ENCODE data around the gene HBG1. TPM values are rescaled to one million over a fixed set of nuclear protein-coding genes. Genes with fewer than 3 reads are reported as not detected.

The HBG1 gene
- total RNA-seq, 1 experiment from 2014 or later = not detected

GRCh38 chr11:5252919-5253265 lies 3.2 kb upstream of the HBG1 start:
- intact Hi-C loops (cut with micrococcal nuclease) = no loop called here

GRCh38 chr11:5252192-5252918 lies 2.7 kb upstream of the HBG1 start:
- Histone ChIP-seq H3K36me3 (ENCODE audit: low read depth, low read length) (no peaks in the 10 kb centered on the region), H3K27me3 (ENCODE audit: low read length) (no peaks in the 10 kb centered on the region; the same call in 1 of the 2 replicates), H3K79me2 (ENCODE audit: low read length) (no peaks in the 10 kb centered on the region), H2AFZ (ENCODE audit: low read length) (no peak overlapping the region), H3K9me3 (ENCODE audit: low read length) (no peaks in the 10 kb centered on the region), H3F3A (ENCODE audit: low read length, unreplicated experiment) (no peaks in the 10 kb centered on the region), H3K4me2 (ENCODE audit: low read length) (no peak overlapping the region), H3K4me3 (ENCODE audit: low read length) (no peak overlapping the region), H4K20me1 (ENCODE audit: low read length) (no peaks in the 10 kb centered on the region), H3K9me2 (replicated peaks; ENCODE audit: low read length) (no peaks in the 10 kb centered on the region), H3K27ac (ENCODE audit: low read length) (no peak overlapping the region), H3K9ac (ENCODE audit: low read length) (no peak overlapping the region), H3K4me1 (ENCODE audit: insufficient read depth, low read length) (no peaks in the 10 kb centered on the region)
- TF ChIP-seq CTCF (conservative IDR thresholded peaks at IDR 0.05; ENCODE audit: low read depth, low read length) (no peak), EZH2 (IDR thresholded peaks at IDR 0.05; ENCODE audit: low read length, unreplicated experiment) (no peak), EZH2phosphoT487 (IDR thresholded peaks at IDR 0.05; ENCODE audit: borderline replicate concordance, low read length) (no peak)
- DNase-seq (no peak), ATAC-seq (no peak)
- CTCF ChIA-PET = no interaction called here
- POLR2A ChIA-PET (ENCODE audit: unreplicated experiment) = no interaction called here
- no TSS peak for BruUV-seq (replicated peaks)
- intact Hi-C loops (cut with micrococcal nuclease) = no loop called here

More at GRCh38 chr11:5252919-5253265, 3.2 kb upstream of the HBG1 start:
- H3K27ac ChIP-seq (ENCODE audit: low read length) = no peak overlapping the region
- no peaks in the 10 kb centered on the region for H3K79me2 ChIP-seq (ENCODE audit: low read length)
- H3K4me1 ChIP-seq (ENCODE audit: insufficient read depth, low read length) = no peaks in the 10 kb centered on the region
- H3K4me2 ChIP-seq (ENCODE audit: low read length) = no peak overlapping the region
- no peaks in the 10 kb centered on the region for H3K9me3 ChIP-seq (ENCODE audit: low read length)
- no peak for TF ChIP-seq EZH2 (IDR thresholded peaks at IDR 0.05; ENCODE audit: low read length, unreplicated experiment)
- TF ChIP-seq EZH2phosphoT487 (IDR thresholded peaks at IDR 0.05; ENCODE audit: borderline replicate concordance, low read length) = no peak
- TF ChIP-seq CTCF (conservative IDR thresholded peaks at IDR 0.05; ENCODE audit: low read depth, low read length) = no peak
- DNase-seq = no peak
- no peaks in the 10 kb centered on the region; the same call in 1 of the 2 replicates for H3K27me3 ChIP-seq (ENCODE audit: low read length)
- H2AFZ ChIP-seq (ENCODE audit: low read length) = no peak overlapping the region
- no peak overlapping the region for H3K4me3 ChIP-seq (ENCODE audit: low read length)
- H3F3A ChIP-seq (ENCODE audit: low read length, unreplicated experiment) = no peaks in the 10 kb centered on the region
- no peak for ATAC-seq
- ChIA-PET CTCF (no interaction called here), POLR2A (ENCODE audit: unreplicated experiment) (no interaction called here)
- no TSS peak for BruUV-seq (replicated peaks)
- no peaks in the 10 kb centered on the region for H3K9me2 ChIP-seq (replicated peaks; ENCODE audit: low read length)
- no peaks in the 10 kb centered on the region for H3K36me3 ChIP-seq (ENCODE audit: low read depth, low read length)
- H4K20me1 ChIP-seq (ENCODE audit: low read length) = no peaks in the 10 kb centered on the region
- H3K9ac ChIP-seq (ENCODE audit: low read length) = no peak overlapping the region

- no TSS peak for BruUV-seq (replicated peaks)
- POLR2A ChIA-PET (ENCODE audit: unreplicated experiment) = no interaction called here
- H3K9ac ChIP-seq (ENCODE audit: low read length) = no peak overlapping the region
Measured at GRCh38 chr11:5251746-5252145, 2.1 kb upstream of the HBG1 start.

More at GRCh38 chr11:5251746-5252145, 2.1 kb upstream of the HBG1 start:
- no peaks in the 10 kb centered on the region for H4K20me1 ChIP-seq (ENCODE audit: low read length)
- intact Hi-C loops (cut with micrococcal nuclease) = no loop called here
- H3K79me2 ChIP-seq (ENCODE audit: low read length) = no peaks in the 10 kb centered on the region
- no peaks in the 10 kb centered on the region for H3K9me2 ChIP-seq (replicated peaks; ENCODE audit: low read length)
- TF ChIP-seq CTCF (conservative IDR thresholded peaks at IDR 0.05; ENCODE audit: low read depth, low read length) = no peak
- no peak for TF ChIP-seq EZH2phosphoT487 (IDR thresholded peaks at IDR 0.05; ENCODE audit: borderline replicate concordance, low read length)
- TF ChIP-seq EZH2 (IDR thresholded peaks at IDR 0.05; ENCODE audit: low read length, unreplicated experiment) = no peak
- DNase-seq (no peak), ATAC-seq (no peak)
- CTCF ChIA-PET = no interaction called here
- no peak overlapping the region for H3K27ac ChIP-seq (ENCODE audit: low read length)
- H3K27me3 ChIP-seq (ENCODE audit: low read length) = peaks cover 1% of the 10 kb centered on the region
- no peaks in the 10 kb centered on the region for H3K4me1 ChIP-seq (ENCODE audit: insufficient read depth, low read length)
- no peak overlapping the region for H3K4me2 ChIP-seq (ENCODE audit: low read length)
- no peaks in the 10 kb centered on the region for H3F3A ChIP-seq (ENCODE audit: low read length, unreplicated experiment)
- no peak overlapping the region for H3K4me3 ChIP-seq (ENCODE audit: low read length)
- H2AFZ ChIP-seq (ENCODE audit: low read length) = no peak overlapping the region
- no peaks in the 10 kb centered on the region for H3K36me3 ChIP-seq (ENCODE audit: low read depth, low read length)
- H3K9me3 ChIP-seq (ENCODE audit: low read length) = no peaks in the 10 kb centered on the region
